ENCODE results near the gene JPT1.

The JPT1 gene

DNA sequence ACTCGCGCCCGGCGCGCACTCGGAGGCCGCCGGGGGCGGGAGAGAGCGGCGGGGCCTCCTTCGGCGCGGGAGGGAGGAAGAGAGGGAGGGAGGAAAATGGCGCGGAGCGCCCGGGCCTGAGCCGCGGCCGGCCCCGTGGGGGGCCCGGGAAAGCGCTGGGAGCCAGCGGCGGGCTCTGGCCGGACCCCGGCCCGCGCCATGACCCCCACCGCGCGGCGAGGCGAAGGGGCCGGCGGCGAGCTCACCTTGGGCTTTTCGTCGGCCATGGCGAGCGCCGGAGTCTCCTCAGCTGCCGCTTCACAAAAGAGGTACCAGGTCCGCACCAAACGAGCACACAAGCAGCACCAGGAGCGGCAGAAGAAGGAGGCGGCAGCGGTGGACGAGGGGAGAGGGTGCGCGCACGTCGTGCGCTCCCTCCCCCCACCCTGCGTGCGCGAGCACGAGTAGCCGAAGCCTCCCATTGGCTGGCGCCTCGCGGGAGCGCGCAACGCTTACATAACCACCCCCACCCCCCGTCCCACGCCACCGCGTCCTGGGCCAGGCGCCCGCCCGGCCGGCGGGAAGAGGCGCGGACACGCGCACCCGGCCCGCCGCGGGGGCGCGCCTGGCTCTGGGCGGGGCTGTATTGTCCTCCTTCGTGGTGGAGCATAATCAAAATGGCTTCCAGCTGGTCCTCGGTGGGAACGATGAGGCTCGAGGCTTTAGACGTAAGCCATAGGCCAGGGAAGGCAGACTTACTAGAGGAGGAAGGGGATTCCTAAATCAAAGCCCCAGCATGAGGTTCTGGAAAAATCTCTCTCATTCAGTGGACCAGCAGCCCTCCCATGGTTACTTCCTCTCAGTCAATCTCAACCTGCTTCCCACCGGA is 28.5 kb upstream of the JPT1 start, which contains the start of gene SUMO2:
Gene SUMO2 (minus strand): TSS at position 391 of the 868 bp plus-strand sequence. CDS start 125 bp downstream, at position 266.
- DNase-seq (ENCODE audit: low spot score) = peak; percentile 96
- Histone ChIP-seq H3K27ac (peak within 1 kb of the TSS; percentile 99 to 100), H3K4me3 (peak within 1 kb of the TSS; percentile 95)
- TF ChIP-seq, protein P1, sequence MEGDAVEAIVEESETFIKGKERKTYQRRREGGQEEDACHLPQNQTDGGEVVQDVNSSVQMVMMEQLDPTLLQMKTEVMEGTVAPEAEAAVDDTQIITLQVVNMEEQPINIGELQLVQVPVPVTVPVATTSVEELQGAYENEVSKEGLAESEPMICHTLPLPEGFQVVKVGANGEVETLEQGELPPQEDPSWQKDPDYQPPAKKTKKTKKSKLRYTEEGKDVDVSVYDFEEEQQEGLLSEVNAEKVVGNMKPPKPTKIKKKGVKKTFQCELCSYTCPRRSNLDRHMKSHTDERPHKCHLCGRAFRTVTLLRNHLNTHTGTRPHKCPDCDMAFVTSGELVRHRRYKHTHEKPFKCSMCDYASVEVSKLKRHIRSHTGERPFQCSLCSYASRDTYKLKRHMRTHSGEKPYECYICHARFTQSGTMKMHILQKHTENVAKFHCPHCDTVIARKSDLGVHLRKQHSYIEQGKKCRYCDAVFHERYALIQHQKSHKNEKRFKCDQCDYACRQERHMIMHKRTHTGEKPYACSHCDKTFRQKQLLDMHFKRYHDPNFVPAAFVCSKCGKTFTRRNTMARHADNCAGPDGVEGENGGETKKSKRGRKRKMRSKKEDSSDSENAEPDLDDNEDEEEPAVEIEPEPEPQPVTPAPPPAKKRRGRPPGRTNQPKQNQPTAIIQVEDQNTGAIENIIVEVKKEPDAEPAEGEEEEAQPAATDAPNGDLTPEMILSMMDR (IDR thresholded peaks at IDR 0.05) = no peak

DNA sequence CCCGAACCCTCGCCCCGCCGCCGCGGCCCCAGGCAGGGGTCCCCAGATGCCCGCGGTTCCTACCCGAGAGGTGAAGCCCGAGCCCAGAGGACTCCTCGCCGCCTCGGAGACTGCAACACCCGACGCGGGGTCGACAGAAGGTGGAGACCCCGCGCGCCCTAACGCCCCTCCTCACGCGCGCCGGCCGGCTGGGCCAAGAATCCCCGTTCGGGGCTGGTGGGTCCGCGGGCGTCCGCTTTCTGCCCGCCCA is 27.9 kb upstream of the JPT1 start:
- TF ChIP-seq, protein P1 (IDR thresholded peaks at IDR 0.05) = no peak
- Histone ChIP-seq H3K4me3 (peak overlapping the region; percentile 95), H3K27ac (peak overlapping the region; percentile 99 to 100)
- peak; percentile 79 for DNase-seq (ENCODE audit: low spot score)

DNA sequence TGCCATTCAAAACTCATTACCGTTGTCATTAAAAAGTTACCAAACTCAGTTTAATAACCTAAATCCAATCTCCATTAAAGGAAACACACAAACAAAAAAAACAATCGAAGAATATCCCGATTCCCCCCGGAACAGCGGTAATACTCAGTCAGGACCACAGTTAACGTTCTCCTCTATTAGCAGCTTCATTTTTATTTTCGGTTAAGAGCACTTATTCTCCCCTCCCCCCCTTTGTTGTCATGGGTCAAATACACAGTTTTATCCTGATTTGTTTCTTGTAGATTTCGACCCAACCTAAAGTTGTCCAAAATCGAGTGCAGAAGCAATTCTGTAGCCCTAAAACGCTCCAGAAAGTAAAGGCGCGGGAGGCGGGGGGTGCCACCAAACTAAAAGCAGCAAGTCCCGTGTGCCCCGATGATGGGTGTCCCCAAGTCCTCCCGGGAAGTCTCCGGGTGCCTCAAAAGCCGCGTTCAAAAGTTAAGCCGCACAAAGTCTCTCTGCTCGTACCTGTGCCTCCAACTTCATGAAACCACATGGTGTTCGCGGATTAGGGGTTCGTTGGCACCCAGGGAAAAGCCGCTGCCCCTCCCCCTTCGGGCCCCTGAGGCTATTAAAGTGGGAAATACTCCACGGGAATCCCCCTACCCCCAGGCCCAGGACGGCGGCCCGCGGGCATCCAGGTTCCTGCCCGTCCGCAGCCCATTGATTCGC is 27.5 kb upstream of the JPT1 start:
- peak overlapping the region; percentile 95 for H3K4me3 ChIP-seq
- peak; percentile 73 for DNase-seq (ENCODE audit: low spot score)
- TF ChIP-seq, protein P1 (IDR thresholded peaks at IDR 0.05) = no peak
- peak overlapping the region; percentile 99 to 100 for H3K27ac ChIP-seq

DNA sequence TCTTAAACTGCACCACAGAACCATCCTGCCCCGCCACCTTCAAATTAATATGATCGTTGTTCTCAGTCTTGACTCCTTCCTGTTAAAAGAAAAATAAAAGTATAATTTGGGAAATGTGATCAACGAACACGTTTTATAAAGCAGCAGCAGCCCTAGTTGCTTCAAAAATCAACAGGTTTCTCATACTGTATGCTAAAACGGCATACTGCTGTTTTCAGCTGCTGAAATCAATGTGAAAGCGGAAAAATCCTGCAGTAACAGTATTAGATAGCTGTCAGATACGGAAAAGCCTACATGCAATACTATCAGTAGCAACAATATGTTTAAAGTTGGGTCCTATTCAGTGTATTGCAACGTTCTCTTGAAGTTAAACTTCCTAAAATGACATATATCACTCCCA is 26.8 kb upstream of the JPT1 start:
- Histone ChIP-seq H3K4me3 (peak overlapping the region; percentile 95), H3K27ac (no peak overlapping the region)
- no peak for DNase-seq (ENCODE audit: low spot score)
- TF ChIP-seq, protein P1 (IDR thresholded peaks at IDR 0.05) = no peak

DNA sequence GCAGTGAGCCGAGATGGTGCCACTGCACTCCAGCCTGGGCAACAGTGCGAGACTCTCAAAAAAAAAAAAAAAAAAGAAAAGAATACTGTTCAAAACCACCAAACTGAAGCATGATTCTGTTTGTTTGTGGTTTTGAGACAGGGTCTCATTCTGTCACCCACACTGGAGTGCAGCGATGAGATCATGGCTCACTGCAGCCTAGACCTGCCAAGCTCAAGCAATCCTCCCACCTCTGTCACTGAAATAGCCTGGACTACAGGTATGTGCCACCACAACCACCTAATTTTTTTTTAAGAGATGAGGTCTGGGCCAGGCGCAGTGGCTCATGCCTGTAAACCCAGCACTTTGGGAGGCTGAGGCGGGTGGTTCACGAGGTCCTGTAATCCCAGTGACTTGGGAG is 24.1 kb upstream of the JPT1 start:
- no peak for DNase-seq (ENCODE audit: low spot score)
- TF ChIP-seq, protein P1 (IDR thresholded peaks at IDR 0.05) = no peak
- Histone ChIP-seq H3K4me3 (no peak overlapping the region), H3K27ac (no peak overlapping the region)

DNA sequence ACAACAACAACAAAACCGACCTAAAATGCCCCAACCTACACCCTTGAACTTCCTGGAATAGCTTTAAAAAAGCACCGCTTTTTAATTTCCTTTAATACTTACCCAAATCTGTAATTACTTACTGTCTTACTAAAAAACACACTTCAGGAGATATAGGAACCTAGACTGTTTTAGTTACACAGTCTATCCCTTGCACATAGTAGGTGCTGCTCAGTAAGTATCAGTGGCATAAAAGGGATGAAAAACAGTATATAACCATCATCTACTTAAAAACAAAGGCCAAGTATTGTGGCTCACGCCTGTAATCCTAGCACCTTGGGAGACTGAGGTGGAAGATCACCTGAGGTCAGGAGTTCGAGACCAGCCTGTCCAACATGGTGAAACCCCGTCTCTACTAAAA is 22.3 kb upstream of the JPT1 start:
- TF ChIP-seq, protein P1 (IDR thresholded peaks at IDR 0.05) = no peak
- no peak overlapping the region for H3K4me3 ChIP-seq
- no peak overlapping the region for H3K27ac ChIP-seq
- DNase-seq (ENCODE audit: low spot score) = no peak
